HG03432 (cell line): ENCODE results near the gene OR10G2.
"Not testable (repeated sequence)": the region's sequence is repeated elsewhere in the genome, so short reads cannot be mapped to it uniquely, and the experiment has no call there.

ENCODE experiments used
- ATAC-seq: cut with Tn5 transposase; IDR thresholded peaks from one replicate; pipeline ENCODE4 v1.9.1; 2021; ENCODE audit warnings: mild to moderate bottlenecking, moderate library complexity; ENCODE audit not compliant: unreplicated experiment

OR10G2 gene

DNA sequence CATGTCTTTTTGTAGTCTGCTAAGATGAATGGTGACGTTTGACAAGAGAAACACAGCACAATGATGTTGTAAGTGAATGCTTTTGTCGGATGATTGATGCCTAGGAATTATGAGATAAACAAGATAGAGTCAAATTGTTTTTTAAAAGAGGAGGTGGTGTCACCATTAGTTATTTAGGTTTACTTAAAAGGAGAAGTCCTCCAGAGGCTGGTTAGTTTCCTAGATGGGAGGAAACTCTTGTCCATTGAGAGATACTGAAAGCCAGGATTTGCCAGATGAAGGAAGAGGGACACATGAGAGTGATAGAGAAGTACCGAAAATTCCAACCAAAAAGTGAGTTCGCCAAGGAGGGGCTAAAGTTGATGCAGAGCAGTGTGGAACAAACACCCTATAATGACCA lies at the start of gene OR10G2:
Gene OR10G2, minus strand, starts transcription at position 101 of the 400 bp plus-strand sequence. Its CDS starts 98 bp downstream, at position 3.
- ATAC-seq, result no peak

DNA sequence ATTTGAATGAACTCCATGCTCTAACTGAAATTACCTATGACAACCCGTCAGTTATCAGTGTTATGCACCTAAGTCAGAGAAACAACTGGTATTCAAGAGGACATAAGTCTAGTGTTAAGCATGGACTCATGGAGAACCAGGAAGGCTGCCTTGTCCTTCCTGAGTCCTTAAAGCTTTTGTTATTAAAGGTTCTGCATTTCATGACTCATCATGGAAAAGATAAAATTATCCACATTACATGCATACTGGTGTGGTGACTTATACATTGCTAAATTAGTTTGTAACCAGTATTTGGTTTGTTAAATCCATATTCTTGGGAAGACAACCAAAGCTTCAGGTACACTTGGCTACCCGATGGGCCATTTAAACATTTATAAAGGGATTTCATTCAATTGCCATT lies 45.3 kb upstream of the OR10G2 start:
- no peak for ATAC-seq

DNA sequence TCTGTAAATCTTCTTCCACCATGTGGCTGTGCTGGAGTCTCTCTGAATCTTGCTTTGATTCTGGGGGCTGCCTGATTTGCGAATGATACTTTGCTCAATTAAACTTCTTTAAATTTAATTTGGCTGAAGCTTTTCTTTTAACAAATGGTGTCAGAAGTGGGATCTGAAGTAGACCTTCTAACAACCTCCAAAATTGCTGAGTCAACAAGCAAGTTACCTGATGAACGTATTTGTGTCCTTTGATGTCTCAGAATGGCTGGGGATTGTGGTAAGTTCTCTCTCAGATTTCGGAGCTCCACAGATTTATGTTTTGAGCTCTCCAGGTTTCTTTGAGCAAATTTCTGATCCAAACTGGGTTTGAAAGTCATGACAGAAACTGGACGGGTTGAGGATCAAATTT lies 40.8 kb upstream of the OR10G2 start:
- no peak for ATAC-seq

GRCh38 chr14:21673718-21674117 lies 39.0 kb upstream of the OR10G2 start, which contains the start of gene OR4E1:
Gene OR4E1 (minus strand): TSS chr14:21673818. CDS start chr14:21670935, 2,883 bp downstream.
- no peak for ATAC-seq

- no peak for ATAC-seq
These were observed 37.4 kb upstream of the OR10G2 start for GRCh38 chr14:21672116-21672515.

DNA sequence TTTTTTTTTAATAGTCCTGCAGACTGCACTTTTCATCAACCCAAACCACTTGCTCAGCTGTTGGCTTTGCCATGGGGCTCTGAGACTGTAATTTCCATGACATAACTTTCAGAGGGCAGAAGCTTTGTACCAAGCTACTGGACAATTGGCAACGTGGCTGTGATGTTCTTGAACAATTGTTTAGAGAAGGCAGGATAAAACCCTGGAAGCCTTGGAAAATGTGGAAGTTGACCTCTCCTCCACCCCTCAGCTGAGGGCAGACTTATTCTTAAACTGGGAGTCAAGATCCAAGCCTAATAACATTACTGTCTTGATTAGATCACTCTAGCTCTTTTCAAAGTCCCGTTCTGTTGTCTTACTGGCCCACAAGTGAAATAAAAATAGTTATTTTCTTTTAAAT lies 36.6 kb upstream of the OR10G2 start:
- ATAC-seq, result no peak

DNA sequence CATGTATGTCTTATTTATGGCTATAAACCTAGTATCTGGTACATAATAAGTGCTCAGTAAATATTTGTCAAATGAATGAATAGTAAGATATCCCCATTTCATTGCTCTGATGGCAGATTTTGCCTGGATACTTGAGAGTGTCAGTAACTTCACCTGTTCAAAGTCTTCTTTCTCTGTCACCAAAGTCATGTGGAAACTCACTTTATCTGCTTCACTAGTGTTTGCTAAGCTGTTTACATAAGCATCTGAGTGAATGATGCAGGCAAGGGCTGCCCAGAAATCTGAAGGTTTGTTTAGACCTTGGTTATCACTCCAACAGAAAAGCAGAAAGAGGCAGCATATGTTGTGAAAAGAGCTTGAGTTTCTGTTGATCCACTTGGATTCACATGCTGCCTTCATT lies 34.5 kb upstream of the OR10G2 start:
- no peak for ATAC-seq

DNA sequence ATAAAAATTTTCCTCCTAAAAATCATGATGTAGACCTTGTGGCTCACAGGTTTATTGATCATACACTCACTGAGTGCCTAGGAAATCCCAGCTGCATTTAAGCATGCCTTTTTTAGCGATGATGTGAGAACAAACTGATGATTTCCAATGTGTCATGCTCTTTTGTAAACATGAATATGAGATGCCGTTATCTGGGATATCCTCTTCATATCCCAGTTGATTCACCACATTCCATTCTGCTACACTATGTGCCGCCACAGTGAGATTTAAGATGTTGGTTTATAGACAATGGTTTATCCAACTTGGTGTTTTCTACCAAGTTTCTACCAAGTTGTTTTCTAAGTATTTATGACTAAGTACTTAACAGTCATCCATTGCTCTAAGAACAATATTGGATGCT lies 33.6 kb upstream of the OR10G2 start:
- ATAC-seq, result no peak

DNA sequence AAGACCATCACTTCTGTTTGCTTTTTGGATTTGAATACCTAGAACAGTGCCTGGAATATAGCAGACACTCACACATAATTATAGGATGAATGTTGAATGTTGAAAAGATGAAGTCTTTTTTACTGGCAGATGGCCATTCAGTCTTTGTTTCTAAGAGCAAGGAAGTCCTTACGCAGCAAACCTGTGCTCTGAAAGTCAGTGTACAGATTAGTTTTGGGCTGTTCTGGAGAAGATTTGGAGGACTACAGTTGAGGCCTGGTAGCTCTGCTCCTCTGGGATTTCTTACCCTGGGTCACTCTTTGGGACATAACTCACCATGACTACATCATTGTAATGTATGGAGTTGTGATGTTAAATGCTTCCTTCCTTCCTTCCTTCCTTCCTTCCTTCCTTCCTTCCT lies 22.2 kb upstream of the OR10G2 start:
- no peak for ATAC-seq

DNA sequence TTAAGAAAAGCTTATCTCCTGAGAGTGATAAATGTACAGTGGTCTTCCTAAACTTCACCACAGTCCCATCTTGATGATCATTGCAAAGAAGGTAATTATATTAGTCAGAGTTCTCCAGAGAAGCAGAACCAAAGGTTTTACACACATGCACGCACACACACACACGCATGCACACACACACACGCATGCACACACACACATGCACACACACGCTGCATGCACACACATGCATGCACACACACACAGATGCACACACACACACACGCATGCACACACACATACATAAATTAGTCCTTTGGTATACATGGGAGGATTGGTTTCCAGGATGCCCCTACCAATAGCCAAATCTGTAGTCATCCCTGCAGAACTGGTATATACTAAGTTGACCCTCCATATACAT lies 19.5 kb upstream of the OR10G2 start:
- no peak for ATAC-seq

- ATAC-seq, result no peak
These were observed 18.7 kb upstream of the OR10G2 start, which contains the start of gene OR4E2 for GRCh38 chr14:21653331-21653885. Gene OR4E2 (plus strand): TSS chr14:21653835. CDS start chr14:21665083, 11,248 bp downstream.

GRCh38 chr14:21652209-21652808 lies 17.6 kb upstream of the OR10G2 start:
- ATAC-seq, result no peak

GRCh38 chr14:21647380-21647779 lies 12.6 kb upstream of the OR10G2 start:
- no peak for ATAC-seq

- no peak for ATAC-seq
These were observed 8.7 kb upstream of the OR10G2 start for GRCh38 chr14:21643407-21643806.

DNA sequence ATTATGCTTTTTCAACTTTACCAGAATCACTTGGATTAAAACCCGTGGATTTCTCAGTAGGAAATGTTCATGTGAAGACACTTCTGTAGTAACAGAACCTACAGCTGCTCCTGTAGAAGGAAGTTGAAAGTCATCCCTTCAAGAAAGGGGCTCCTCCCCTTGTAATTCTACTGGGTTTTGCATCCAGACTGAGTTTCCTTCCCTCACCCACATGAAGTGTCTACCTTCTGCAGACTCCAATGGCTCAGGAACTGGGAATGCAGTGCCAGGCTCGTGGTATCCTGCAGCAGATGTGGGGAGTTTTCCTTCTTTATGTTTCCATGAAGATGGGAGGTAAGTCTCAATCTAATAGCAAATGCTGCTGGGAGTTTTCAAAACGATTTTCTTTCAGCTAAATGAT lies 7.9 kb upstream of the OR10G2 start:
- no peak for ATAC-seq

DNA sequence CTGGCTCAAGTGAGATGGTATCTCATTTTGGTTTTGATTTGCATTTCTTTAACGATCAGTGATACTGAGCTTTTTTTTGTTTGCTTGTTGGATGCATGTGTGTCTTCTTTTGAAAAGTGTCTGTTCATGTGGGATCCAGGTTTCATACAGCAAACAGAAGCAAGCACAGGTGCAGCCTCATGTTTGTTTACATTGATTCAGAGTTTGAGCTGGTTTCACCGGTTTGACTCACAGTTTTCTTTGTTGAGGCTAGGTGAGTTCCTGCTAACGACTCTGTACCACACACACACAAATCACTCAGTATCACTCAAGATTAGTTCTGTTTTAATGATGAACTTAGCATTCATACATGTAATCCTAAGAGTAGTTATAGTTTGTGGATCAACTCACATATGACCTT lies 3.7 kb downstream of the OR10G2 start:
- ATAC-seq, result no peak

GRCh38 chr14:21630503-21630902 lies 4.2 kb downstream of the OR10G2 start:
- ATAC-seq, result not testable (repeated sequence)

GRCh38 chr14:21626491-21627230 lies 8.1 kb downstream of the OR10G2 start:
- ATAC-seq, result no peak

DNA sequence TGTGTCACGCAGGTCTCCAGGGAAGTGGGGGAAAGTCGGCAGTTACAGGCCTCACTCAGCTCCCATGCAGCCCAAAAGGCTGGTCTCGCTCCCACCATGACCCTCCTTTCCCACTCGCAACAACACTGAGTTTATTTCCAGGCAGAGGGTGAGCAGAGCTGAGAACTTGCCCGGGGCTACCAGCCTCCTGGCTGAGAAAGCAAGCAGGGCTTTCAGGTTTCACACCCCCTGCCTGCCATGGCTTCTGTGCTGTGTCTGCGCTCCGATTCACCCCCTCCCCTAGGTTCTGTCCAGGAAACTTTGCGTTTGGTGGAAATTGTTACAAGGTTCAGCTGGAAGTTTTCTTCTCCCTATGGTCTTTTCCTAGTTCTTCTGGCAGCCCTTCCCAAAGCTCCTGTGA lies 17.1 kb downstream of the OR10G2 start:
- ATAC-seq, result no peak

- ATAC-seq, result no peak
These were observed 20.5 kb downstream of the OR10G2 start for GRCh38 chr14:21614240-21614639.

GRCh38 chr14:21612324-21612723 lies 22.4 kb downstream of the OR10G2 start:
- peak; percentile 49 for ATAC-seq

- ATAC-seq, result not testable (repeated sequence)
These were observed 32.6 kb downstream of the OR10G2 start for GRCh38 chr14:21602181-21602580.
